GM19099 (cell line): ENCODE measurements around the gene ETS1.

Experiments
- POLR2A ChIP-seq: IDR thresholded peaks from 3 replicates; pipeline ENCODE4 v1.6.1; 2011; ENCODE audit warnings: low read depth; ENCODE audit not compliant: insufficient read length; ENCODE audit errors: extremely low read depth

Gene ETS1

DNA sequence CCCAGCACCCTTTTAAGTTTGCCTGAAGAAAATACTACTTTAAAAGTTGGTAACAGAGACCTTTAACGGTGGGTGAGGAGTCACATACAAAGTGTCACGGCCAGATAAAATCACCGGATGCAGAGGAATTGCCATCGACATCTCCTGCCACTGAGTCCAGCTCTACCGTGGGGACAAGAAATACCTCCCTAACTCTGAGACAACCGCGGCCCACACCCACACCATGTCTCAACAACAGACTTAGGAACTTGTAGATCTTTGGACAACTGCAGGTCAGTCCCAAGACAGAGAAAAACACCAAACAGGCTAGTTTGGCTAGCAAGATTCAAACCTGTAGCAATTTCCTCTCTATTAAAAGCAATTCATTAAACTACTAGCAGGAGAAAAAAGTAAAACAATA is 669 bp downstream of the ETS1 start:
- TF ChIP-seq POLR2A: no peak

DNA sequence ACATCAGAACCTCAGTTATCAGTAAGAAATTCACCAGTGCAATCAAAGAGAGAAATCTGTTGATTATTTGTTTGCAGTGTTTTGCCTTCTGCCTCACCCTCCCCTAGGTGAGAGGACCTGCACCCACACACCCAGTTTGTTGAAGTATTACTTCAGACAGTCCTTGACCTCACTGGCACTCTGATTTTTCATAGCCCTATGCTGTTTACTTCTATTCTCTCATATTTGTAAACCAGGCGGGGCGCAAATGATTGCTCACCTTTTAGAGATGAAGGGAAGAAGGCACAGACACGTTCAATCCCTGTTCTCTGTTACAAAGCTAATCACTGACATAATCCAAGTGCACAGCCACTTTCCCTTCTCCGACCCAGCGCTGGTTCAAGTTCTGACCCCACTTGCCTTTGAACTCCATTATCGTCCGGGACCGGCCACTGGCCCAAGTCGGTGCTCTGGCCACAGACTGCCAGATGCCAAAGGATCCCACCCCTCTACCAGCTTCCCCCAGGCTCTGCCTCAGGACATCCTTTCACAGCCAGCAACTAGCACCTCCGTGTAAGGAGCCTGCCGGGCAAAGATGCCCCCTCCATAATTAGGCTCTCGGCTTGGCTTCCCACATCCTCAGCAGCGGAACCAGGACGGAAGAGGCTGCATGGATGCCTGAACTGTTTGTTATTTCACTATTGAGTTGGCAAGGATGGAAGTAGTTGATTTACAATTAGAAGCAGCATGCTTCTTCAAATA is 1.7 kb downstream of the ETS1 start:
- TF ChIP-seq POLR2A: no peak

DNA sequence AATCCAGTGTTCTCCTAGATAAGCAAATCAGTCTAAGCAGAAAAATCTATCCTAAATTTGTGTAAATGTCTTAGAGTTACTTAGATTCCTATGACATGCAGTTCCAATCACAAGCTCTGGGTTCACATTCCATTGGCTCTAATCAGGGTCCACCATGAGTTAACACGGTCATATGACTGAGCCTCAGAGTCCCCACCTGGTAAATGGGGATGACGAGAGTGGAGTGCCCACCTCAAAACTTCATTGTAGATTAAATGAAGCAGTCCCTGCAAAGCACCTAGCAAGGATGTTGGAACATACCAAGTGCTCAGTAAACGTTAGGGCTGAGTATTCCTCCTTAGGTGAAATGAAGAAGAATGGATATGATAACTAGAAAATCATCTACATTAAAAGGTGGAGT is 3.1 kb downstream of the ETS1 start:
- no peak for TF ChIP-seq POLR2A

DNA sequence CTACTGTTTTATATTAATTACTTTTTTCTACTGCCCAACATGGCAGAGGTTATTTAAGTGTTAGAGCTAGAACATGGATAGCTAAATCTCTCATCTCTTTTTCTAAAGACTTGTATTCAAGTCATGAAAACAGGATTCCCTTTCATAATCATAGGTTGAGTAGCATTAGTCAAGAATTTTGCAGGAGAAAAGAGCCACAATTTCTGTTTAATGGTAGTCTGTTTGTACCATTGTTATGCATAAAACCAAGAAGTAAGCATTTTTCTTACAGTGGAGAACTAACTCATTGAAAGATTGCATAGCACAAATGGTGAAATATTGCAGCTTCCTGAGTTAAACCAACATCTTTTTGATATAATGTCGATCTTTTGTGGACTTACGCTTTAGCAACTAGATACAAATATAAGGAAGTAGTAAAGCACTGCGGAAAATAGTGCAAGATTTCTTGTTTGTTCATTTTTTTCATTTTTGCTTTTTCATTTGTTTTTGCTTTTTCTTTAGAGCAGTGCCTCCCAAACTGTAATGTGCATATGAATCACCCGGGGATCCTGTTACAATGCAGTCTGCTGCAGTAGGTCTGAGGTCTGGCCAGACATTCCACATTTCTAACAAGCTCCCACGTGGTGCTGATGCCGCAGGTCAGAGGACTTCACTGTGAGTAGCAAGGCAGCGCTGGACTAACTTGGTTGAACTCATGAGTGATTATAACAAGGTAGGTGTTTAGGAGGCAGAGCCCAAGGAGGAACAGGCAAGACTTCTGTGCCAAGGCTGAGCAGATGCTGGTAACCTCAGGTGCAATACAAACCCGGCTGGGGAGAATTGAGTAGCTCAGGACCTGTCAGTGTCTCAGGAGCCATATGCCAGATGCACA is 4.6 kb downstream of the ETS1 start:
- no peak for TF ChIP-seq POLR2A

DNA sequence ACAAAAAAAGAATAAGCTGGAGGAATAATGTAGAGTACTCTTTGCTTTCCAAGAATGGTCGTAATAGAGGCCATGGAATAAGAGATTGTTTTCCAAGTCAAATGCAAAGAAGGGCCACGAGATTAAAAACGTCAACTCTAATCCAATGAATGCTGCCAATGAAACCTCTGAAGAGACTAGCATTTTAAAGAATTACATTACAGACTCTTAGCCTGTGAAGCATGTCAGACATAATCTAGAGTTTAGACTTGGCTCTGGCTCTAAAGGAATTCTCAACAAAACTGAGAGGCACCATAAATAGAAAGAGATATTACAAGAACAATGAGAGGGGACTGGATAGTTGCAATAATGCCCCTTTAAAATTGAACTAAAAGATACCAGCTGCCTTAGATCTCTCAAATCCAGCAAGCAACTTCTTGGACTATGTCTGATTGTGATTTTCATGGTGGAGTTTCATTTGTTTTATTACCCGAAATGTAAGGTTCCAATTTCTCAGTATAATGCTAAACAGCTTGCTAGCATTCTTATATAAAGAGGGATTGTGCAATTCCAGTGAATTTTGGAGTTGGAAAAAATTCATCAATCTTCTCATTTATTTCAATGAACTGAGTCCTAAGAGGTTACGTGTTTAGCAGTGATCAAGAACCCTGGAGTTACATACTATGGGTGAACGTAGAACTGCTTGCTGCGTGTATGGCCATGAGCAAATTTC is 5.6 kb downstream of the ETS1 start:
- no peak for TF ChIP-seq POLR2A

DNA sequence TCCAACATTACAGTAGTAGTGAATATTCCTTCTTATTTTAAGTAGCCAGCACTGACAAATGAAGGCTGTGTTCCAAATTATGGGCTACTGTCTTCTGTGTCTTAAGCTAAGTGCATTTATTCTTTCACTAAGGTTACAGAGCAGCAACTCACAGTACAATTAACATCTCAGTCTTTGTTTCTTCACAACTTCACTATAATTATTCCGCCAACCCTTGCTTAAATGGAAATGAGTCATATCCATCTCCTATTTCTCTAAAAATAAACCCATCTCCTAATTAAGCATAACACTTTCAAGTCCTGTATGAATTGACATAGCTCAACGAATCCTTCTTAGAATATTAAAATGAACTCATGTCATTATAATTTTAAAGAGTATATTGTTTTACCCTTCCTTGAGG is 6.7 kb downstream of the ETS1 start:
- no peak for TF ChIP-seq POLR2A

DNA sequence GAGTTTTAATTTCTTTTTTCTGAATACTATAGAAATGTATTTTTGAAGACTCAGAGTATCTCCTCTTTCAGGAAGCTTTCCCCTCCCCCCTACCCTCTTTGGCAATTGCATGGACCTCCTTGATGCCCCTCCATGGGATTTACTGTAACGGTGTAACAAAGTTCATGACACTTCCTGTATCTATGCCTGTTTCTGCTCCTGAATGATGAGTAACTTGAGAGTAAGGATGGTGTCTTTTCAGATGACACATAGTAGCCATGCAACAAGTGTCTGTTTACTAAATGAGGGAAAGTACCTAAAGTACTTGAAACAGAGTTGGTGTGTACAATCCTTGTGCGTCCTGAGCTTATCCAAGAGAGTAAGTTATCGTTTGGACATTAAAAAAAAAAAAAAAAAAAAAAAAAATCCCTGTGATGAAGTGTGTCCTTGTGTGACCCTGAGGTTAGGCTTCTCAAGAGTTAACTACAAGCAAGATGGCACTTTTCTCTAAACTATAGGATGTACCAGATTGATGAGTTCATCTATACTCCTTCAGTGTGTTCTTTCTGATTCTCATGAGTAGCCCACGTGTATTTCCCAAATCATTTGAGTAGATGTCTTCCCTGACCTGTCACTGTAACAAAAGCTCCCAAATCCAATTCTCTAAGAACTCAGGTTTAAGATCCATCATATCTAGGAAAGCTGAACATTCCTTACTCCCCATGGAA is 7.4 kb downstream of the ETS1 start:
- no peak for TF ChIP-seq POLR2A

DNA sequence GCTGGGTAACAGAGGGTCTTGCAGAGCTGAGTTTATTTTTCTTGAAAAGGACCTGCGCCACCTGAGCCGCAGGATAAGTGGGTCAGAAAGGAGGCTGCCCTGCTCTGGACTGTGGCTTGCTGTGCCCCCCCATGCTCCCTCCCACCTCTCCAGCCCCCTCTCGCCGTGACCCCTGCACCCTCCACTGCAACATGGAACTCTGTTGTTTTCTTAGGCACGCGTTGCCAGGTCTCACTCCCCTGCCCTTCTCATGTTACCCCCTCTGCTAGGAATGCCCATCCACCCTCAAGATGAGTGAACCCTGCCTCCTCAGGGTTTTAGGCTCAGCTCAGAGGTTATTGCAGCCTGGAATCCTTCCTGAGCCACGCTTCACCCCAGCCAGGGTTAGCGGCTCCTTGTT is 10.8 kb downstream of the ETS1 start:
- TF ChIP-seq POLR2A: no peak

DNA sequence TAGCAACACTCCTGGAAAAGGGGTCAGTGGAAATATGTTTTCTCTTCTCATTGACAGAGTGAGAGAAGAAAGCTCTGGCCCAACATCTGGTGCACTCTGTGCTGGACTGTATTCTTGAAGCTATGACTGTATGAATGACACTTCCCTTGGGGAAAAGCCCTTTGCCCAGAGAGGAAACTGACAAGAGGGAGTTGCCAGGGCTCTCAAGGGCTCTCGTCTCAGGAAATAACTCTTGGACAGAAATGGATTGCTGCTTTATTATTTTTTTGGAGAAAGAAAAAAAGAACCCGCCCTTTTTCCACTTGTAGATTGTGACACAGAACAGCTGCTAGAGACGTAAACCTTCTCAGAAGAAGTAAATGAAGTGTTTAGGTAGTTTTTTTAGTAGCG is 11.4 kb downstream of the ETS1 start:
- no peak for TF ChIP-seq POLR2A

DNA sequence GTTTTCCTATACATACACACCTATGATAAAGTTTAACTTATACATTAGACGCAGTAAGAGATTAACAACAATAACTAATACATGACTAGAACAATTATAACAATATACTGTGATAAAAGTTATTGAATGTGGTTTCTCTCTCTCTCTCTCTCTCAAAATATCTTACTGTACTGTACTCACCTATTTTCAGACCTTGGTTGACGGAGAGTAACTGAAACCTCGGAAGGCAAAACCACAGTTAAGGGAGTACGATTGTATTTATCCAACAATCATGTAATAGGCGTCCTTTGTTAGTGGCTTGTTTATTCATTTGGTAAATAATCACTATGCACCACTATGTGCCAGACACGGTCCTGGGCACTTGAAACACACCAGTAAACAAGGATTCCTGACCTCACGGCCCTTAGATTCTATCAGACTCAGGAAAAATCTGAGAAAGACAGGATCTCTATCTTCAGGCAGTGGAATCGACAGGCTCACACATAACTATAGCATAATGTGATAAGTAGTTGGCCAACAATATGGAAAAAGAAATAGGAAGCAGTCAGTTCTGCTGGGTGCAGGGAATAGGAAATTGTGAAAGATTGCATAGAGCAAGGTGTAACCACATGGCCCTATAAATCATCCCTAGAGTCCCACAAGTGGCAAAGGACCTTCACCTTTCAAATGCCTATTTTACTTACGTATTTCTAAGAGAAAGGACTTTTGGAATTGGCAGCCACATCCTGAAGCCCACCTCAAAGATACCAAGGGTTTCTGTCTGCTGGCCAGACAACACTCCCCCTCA is 12.0 kb downstream of the ETS1 start:
- no peak for TF ChIP-seq POLR2A

DNA sequence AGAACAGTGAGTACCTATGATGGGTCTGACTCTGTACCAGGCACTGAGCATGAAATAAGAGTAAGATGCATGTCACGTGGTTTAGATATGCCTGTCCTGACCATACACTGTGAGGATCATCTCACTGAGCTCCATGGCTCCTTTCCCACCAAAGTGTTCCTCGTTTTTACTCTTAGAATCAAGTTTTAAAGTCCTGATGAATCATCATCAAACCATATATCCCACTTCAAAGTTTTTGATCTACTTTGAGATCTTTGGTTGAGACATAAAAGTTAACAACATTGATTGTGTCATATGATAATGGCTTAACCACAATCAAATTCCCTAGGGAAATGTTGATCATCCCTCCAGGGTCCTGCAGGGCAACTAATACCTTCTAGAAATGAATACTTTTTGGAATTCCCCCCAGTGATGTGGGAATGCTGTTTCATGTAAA is 12.8 kb downstream of the ETS1 start:
- TF ChIP-seq POLR2A: no peak

DNA sequence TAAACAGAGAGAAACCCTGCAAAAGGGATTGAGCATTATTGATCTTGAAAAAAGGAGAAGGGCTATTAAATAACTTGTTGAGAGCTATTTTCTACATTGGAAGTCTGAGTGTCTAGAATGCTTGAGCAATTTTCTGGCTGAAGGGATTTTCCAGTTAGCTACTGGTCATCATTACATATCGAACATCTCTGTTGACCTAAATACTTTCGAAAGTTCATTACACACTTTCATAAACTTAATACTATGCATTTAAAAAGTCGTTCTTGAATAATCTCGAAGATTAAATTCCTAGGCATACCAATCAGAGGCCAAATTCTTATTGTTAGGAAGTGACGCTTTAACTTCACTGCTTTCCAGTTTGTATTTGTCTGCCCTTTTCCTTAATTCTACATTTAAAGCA is 13.7 kb downstream of the ETS1 start:
- TF ChIP-seq POLR2A: no peak

DNA sequence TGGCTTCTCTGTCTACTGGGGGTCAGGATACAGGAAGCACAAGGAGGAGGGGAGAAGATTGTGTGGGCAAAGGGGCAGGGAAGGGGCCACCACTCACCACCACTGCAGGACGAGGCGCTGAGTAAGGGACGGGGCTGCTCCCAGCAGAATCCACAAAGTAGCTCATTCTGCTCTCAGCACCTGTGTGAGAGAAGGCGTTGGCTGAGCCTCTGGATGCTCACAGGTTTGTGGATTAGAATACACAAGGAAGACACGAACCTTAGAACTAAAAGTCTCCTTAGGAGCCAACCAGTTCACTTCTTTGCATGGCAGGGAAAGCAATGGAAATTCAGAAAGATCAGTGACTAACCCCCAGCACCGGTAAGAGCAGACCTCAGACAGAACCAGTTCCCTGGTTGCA is 14.4 kb downstream of the ETS1 start:
- no peak for TF ChIP-seq POLR2A

DNA sequence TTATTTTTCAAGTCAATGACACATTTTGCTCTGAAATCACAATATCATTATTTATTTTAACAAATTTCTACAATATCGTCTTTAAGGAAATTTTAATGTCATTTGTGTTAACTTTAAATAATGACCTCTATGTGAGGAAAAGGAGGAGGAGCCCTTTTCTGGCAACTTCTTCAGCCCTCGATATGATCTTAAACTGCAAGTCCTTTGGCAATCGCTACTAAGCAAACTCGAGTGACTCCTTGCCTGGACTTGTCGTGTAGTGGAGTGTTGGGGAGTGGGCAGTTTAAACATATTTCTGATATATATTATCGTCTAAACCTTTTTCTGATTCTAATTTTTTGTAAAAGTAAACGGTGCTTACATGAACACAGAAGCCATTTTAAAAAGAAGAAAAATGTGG is 16.7 kb downstream of the ETS1 start:
- no peak for TF ChIP-seq POLR2A

DNA sequence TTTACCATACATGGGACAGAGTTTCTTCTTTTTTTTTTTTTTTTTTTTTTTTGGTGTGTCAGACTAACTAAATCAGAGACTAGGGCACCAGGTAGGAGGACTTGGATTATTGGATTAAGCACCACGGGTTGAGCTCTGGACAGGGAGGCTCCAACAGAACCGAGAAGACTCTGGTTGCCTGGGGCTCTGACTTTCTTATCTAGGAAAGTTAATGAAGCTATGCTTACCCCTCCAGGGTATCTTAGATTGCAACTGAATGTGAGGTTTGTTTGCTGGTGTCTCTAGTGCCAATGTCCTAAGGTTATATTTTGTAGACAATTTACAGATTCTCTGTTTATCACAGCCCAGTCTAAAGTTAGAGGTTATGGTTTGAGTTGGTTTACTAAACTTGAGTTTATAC is 18.1 kb downstream of the ETS1 start:
- no peak for TF ChIP-seq POLR2A

DNA sequence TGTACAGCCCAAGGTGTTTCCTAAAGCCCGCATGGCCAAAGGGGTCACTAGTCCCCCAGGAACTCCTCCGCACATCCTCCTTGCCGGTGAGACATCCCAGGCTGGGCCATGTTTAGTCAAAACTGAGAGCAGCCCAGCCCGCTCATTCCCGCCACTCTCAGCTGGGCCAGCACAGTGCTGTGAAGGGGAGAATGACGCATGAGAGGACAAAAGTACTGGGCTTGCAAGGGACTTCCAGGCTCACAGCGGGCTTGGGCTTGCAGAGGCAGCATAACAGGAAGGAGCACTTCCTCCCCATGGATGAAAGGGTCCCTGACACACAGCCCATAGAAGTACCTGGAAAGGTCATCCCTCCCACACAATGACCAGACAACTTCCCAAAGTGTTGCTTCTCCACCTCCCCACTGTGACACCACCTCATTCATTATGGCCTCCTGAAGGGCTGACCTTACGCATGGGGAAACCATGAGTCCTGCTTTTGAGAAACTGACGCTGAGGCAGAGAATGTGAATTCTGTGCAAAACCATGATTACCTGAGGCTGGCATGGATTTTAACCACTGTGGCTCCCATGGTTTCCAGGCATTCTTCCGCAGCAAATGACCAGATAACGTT is 19.1 kb downstream of the ETS1 start:
- TF ChIP-seq POLR2A: no peak
